GM12865 (cell line): ENCODE data around the gene SGCD.

ENCODE experiments used
- DNase-seq: peaks from one replicate; pipeline ENCODE4 v3.0.0; 2010; ENCODE audit warnings: low read depth
- H3K4me3 ChIP-seq: 2 replicates; pipeline ENCODE4 v1.5.1; 2011; ENCODE audit warnings: mild to moderate bottlenecking, low read depth, low read length, control low read depth
- TF ChIP-seq, protein P1 (sequence below): IDR thresholded peaks from 2 replicates; pipeline ENCODE4 v1.5.1; 2011; ENCODE audit warnings: low read length, control low read depth, low read depth, inconsistent platforms; ENCODE audit not compliant: insufficient read depth; ENCODE audit errors: missing control alignments

SGCD gene

DNA sequence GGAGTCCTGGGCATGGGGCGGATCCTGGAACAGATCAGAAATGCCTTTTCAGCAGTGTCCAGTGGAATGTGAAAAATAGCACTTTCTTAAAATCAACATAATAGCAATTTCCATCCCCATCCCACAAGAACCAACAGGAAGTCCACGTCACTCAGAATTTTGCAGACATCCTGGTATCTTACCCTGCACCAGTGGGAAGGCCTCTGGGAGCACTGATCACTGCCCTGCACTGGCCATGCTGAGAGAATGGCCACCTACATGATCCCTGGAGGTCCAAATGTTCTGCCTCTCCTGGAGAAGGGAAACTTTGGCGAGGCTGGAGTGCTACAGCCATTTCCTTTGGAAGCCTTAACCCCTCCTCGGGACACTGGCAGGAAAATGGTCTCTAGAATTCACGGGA lies 173.8 kb downstream of the SGCD start:
- TF ChIP-seq, protein P1, sequence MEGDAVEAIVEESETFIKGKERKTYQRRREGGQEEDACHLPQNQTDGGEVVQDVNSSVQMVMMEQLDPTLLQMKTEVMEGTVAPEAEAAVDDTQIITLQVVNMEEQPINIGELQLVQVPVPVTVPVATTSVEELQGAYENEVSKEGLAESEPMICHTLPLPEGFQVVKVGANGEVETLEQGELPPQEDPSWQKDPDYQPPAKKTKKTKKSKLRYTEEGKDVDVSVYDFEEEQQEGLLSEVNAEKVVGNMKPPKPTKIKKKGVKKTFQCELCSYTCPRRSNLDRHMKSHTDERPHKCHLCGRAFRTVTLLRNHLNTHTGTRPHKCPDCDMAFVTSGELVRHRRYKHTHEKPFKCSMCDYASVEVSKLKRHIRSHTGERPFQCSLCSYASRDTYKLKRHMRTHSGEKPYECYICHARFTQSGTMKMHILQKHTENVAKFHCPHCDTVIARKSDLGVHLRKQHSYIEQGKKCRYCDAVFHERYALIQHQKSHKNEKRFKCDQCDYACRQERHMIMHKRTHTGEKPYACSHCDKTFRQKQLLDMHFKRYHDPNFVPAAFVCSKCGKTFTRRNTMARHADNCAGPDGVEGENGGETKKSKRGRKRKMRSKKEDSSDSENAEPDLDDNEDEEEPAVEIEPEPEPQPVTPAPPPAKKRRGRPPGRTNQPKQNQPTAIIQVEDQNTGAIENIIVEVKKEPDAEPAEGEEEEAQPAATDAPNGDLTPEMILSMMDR, result no peak
- H3K4me3 ChIP-seq, result no peak overlapping the region
- DNase-seq, result no peak

- DNase-seq, result no peak
- H3K4me3 ChIP-seq, result no peak overlapping the region
- TF ChIP-seq, protein P1, result no peak
Observed at GRCh38 chr5:156505101-156505500, 178.1 kb downstream of the SGCD start.

DNA sequence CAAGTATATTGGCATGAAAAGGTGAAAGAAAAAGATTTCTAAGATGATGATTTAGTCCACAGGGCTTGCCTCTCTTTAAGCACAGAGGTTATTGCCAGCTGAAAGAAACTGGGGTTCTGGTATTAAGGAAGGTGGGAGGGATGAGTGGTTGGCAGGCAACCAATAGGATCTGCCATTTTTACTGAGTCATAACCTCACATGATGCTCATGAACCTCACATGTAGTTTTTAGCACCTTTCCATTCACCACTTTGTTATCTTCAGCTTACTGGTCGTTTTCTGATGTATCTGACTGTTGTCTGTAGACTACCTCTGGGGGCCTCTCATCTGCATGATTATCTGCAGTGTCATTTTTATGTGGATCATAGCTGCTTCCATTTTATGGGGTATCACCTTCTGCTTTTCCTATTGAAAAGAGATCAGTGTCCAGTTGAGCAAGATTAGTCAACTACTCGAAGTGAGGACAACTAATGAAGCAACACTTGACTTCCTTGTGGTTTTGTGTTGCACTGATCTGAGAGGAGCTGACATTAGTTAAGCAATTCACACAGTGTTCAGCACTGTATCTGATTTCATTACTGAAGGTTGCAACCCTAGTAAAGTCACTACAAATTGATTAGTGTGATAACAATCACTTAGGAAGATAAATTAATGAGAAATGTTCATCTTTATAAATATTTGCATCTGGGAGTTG lies 186.3 kb downstream of the SGCD start:
- TF ChIP-seq, protein P1, result no peak
- DNase-seq, result no peak
- no peak overlapping the region for H3K4me3 ChIP-seq

- TF ChIP-seq, protein P1, result no peak
- H3K4me3 ChIP-seq, result no peak overlapping the region
- DNase-seq, result no peak
Observed at GRCh38 chr5:156515121-156515520, 188.2 kb downstream of the SGCD start.

- TF ChIP-seq, protein P1, result no peak
- no peak overlapping the region for H3K4me3 ChIP-seq
- no peak for DNase-seq
Observed at GRCh38 chr5:156515803-156516360, 188.9 kb downstream of the SGCD start.

DNA sequence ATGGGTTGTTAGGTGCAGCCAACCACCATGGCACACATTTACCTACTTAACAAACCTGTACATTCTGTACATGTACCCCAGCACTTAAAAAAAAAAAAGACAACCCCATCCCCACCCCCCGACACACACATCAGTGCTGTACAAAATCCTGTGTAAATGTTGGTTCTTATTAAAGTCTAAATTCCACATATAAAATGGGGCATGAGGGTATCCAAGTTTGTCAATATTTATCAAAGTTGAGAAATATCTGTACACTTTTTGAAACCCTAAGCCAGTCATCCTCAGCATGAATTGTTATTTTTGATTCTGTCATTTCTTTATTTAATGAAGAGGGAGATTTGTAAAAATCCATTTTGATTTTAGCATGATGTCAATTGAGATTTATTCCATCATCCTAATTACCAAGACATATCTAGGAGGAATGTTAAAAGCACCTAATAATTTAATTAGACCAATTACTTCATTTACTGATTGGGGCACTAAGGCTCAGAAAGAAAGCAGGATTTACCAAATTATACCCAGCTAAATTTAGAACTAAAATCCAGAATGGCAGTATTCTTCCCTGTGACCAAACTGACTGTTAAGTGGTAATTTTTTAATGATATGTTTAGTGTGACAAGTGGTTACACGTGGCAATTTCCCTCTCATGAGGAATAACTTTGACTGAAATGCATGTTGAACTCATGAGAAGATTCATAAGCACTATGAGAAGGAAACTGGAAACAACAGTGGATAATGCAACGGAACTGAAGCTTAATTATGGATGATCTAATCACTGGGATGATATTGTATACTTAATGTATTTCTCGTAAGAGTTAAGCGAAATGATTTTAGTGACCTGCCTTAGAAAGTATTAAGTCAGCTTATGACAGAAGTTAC lies 195.9 kb downstream of the SGCD start:
- TF ChIP-seq, protein P1, result no peak
- H3K4me3 ChIP-seq, result no peak overlapping the region
- no peak for DNase-seq
